ENCODE measurements around the gene ITGAV. TPM values are rescaled to one million over a fixed set of nuclear protein-coding genes. Genes with fewer than 3 reads are reported as not detected.

Gene ITGAV
- total RNA-seq, 1 donor from 2014 or later, result 115 TPM

DNA sequence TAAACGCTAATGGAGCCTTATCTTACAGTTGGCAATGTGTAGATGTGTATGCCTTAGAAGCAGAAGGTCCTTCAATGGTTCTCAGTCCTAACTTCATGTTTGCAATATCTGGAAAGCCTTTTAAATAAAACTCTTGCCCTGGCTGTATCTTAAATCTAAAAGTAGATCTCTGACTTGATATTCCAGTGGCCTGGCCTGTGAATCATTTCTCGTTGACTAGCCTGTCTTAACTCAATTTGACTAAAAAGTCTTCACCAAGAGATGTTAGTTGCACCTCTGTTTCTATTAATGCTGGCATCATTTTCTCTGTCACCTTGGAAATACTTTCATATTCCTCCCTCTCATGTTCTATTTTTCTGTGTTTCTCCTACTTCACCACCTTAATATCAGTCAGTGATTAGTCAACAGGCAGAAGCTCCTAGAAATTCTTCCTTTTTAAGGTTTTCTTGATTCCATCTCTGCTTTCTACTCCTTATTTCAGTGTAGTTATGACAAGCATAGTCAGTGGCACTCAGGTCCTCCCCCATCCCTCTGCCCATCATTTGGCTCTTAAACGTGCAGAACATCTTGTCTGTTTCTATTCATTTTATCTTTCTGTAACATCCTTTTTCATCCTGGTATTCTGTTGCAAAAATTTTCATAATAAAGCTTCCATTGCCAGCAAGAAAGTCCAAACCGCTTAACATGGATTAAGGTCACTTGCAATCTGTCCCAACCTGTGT lies 4.3 kb downstream of the ITGAV start:
- Histone ChIP-seq H3K9me3 (no peaks in the 10 kb centered on the region), H3K4me3 (peak overlapping the region in 1 of 2 donors; percentile 7), H3K36me3 (no peaks in the 10 kb centered on the region), H3K27me3 (no peaks in the 10 kb centered on the region), H3K27ac (peak overlapping the region in 1 of 2 donors; percentile 2), H3K4me1 (peaks cover 0 to 29% of the 10 kb centered on the region in 2 donors)
- no peak for TF ChIP-seq CTCF (IDR thresholded peaks at IDR 0.05)
- intact Hi-C loops (cut with DNase I), result no loop called here
- no peak for DNase-seq (ENCODE audit: low spot score in 2 of 2)

- intact Hi-C loops (cut with DNase I), result no loop called here
- no peak for TF ChIP-seq CTCF (IDR thresholded peaks at IDR 0.05)
- H3K4me1 ChIP-seq, result peaks cover 0 to 29% of the 10 kb centered on the region in 2 donors
These were observed 5.4 kb downstream of the ITGAV start for GRCh38 chr2:186595219-186595618.

GRCh38 chr2:186599186-186599778 lies 9.4 kb downstream of the ITGAV start:
- intact Hi-C loops (cut with DNase I), result no loop called here
- H3K4me1 ChIP-seq, result peaks cover 0 to 14% of the 10 kb centered on the region in 2 donors
- no peak for TF ChIP-seq CTCF (IDR thresholded peaks at IDR 0.05)
- no peak for DNase-seq (ENCODE audit: low spot score in 2 of 2)
- no peaks in the 10 kb centered on the region for H3K9me3 ChIP-seq
- H3K4me3 ChIP-seq, result no peak overlapping the region
- peaks cover 6 to 18% of the 10 kb centered on the region in 2 donors for H3K36me3 ChIP-seq
- peak overlapping the region in 1 of 2 donors; percentile 32 for H3K27ac ChIP-seq
- H3K27me3 ChIP-seq, result no peaks in the 10 kb centered on the region

More at GRCh38 chr2:186595219-186595618, 5.4 kb downstream of the ITGAV start:
- Histone ChIP-seq H3K36me3 (no peaks in the 10 kb centered on the region), H3K27ac (peak overlapping the region in 1 of 2 donors; percentile 2), H3K4me3 (no peak overlapping the region), H3K27me3 (no peaks in the 10 kb centered on the region), H3K9me3 (no peaks in the 10 kb centered on the region)
- DNase-seq (ENCODE audit: low spot score in 2 of 2), result no peak

GRCh38 chr2:186603286-186603685 lies 13.4 kb downstream of the ITGAV start:
- H3K36me3 ChIP-seq, result peaks cover 10 to 18% of the 10 kb centered on the region in 2 donors
- TF ChIP-seq CTCF (IDR thresholded peaks at IDR 0.05), result no peak
- H3K27me3 ChIP-seq, result no peaks in the 10 kb centered on the region
- H3K4me1 ChIP-seq, result peaks cover 0 to 5% of the 10 kb centered on the region in 2 donors
- H3K4me3 ChIP-seq, result no peak overlapping the region
- H3K27ac ChIP-seq, result no peak overlapping the region
- H3K9me3 ChIP-seq, result no peaks in the 10 kb centered on the region
- intact Hi-C loops (cut with DNase I), result no loop called here
- no peak for DNase-seq (ENCODE audit: low spot score in 2 of 2)

- Histone ChIP-seq H3K27ac (peak overlapping the region in 1 of 2 donors; percentile 33), H3K9me3 (no peaks in the 10 kb centered on the region), H3K4me3 (no peak overlapping the region), H3K27me3 (no peaks in the 10 kb centered on the region), H3K36me3 (peaks cover 10 to 18% of the 10 kb centered on the region in 2 donors), H3K4me1 (peaks cover 0 to 2% of the 10 kb centered on the region in 2 donors)
- TF ChIP-seq CTCF (IDR thresholded peaks at IDR 0.05), result no peak
- intact Hi-C loops (cut with DNase I), result no loop called here
- DNase-seq (ENCODE audit: low spot score in 2 of 2), result no peak
These were observed 15.2 kb downstream of the ITGAV start for GRCh38 chr2:186605041-186605440.
